HG02884 (cell line): ENCODE measurements around the gene HLX.

Experiments used
- ATAC-seq: cut with Tn5 transposase; IDR thresholded peaks from one replicate; pipeline ENCODE4 v1.9.1; 2021; ENCODE audit warnings: mild to moderate bottlenecking, moderate library complexity; ENCODE audit not compliant: unreplicated experiment

HLX gene

GRCh38 chr1:220880726-220881506 lies 1.7 kb downstream of the HLX start:
- no peak for ATAC-seq

- no peak for ATAC-seq
Measured at GRCh38 chr1:220882061-220882891, 3.0 kb downstream of the HLX start.

GRCh38 chr1:220884109-220884980 lies 5.1 kb downstream of the HLX start:
- no peak for ATAC-seq

GRCh38 chr1:220884981-220885918 lies 6.0 kb downstream of the HLX start:
- ATAC-seq, result no peak

GRCh38 chr1:220885971-220886370 lies 6.7 kb downstream of the HLX start:
- ATAC-seq, result no peak

- no peak for ATAC-seq
Measured at GRCh38 chr1:220886470-220887201, 7.4 kb downstream of the HLX start.

- ATAC-seq, result no peak
Measured at GRCh38 chr1:220887202-220887519, 7.9 kb downstream of the HLX start.

- ATAC-seq, result no peak
Measured at GRCh38 chr1:220887520-220888416, 8.5 kb downstream of the HLX start.

GRCh38 chr1:220888417-220888986 lies 9.3 kb downstream of the HLX start:
- no peak for ATAC-seq

GRCh38 chr1:220889333-220889732 lies 10.1 kb downstream of the HLX start:
- no peak for ATAC-seq

GRCh38 chr1:220889848-220890287 lies 10.6 kb downstream of the HLX start:
- ATAC-seq, result no peak

GRCh38 chr1:220890602-220891001 lies 11.4 kb downstream of the HLX start:
- ATAC-seq, result no peak

GRCh38 chr1:220891224-220892085 lies 12.2 kb downstream of the HLX start:
- ATAC-seq, result no peak

GRCh38 chr1:220892086-220892376 lies 12.8 kb downstream of the HLX start:
- no peak for ATAC-seq

GRCh38 chr1:220892997-220893700 lies 13.9 kb downstream of the HLX start:
- no peak for ATAC-seq

- no peak for ATAC-seq
Measured at GRCh38 chr1:220893701-220894024, 14.4 kb downstream of the HLX start.
